GM13976 (cell line): ENCODE results near the gene RPA3.

Source experiments
- DNase-seq: peaks from one replicate; pipeline ENCODE4 v3.0.0; 2012; ENCODE audit warnings: low spot score
- in situ Hi-C: fragments of 300-500 bp; cut with MboI; formaldehyde crosslinking; loops from one replicate; pipeline ENCODE4 v1.12.0; 2022; ENCODE audit warnings: low sequenced_read_pairs, mixed read lengths, inconsistent platforms; ENCODE audit not compliant: unreplicated experiment
- TF ChIP-seq, protein P1 (sequence below): IDR thresholded peaks from 2 replicates; pipeline ENCODE4 v1.5.1; 2012; ENCODE audit warnings: borderline replicate concordance, mild to moderate bottlenecking; ENCODE audit not compliant: insufficient read depth; ENCODE audit errors: extremely low read depth, missing control alignments, control extremely low read depth

The RPA3 gene

DNA sequence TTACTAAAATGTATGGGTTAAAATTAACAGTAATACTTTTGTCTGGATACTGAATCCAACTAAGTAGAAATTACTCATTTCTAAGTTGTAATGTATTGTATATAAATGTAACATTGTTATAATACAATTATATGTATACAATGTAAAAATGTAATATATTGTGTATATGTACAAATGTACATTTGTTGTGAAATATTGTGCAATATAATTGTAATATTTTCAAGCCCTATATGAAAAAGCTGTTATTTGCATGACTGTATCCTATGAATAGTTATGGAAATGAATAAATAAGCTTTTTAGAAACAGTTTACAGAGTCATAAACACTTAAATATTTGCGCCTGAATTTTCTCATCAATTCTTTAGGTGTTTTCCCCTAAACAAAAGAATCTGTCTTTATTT lies 98.2 kb downstream of the RPA3 start:
- in situ Hi-C loops, result no loop called here
- TF ChIP-seq, protein P1, sequence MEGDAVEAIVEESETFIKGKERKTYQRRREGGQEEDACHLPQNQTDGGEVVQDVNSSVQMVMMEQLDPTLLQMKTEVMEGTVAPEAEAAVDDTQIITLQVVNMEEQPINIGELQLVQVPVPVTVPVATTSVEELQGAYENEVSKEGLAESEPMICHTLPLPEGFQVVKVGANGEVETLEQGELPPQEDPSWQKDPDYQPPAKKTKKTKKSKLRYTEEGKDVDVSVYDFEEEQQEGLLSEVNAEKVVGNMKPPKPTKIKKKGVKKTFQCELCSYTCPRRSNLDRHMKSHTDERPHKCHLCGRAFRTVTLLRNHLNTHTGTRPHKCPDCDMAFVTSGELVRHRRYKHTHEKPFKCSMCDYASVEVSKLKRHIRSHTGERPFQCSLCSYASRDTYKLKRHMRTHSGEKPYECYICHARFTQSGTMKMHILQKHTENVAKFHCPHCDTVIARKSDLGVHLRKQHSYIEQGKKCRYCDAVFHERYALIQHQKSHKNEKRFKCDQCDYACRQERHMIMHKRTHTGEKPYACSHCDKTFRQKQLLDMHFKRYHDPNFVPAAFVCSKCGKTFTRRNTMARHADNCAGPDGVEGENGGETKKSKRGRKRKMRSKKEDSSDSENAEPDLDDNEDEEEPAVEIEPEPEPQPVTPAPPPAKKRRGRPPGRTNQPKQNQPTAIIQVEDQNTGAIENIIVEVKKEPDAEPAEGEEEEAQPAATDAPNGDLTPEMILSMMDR, result no peak
- DNase-seq, result no peak

- TF ChIP-seq, protein P1, result no peak
- no peak for DNase-seq
- in situ Hi-C loops, result no loop called here
These were observed 100.0 kb downstream of the RPA3 start for GRCh38 chr7:7618410-7618809.

- TF ChIP-seq, protein P1, result no peak
- no peak for DNase-seq
- in situ Hi-C loops, result no loop called here
These were observed 100.9 kb downstream of the RPA3 start for GRCh38 chr7:7617550-7617949.

- in situ Hi-C loops, result no loop called here
- no peak for DNase-seq
These were observed 104.2 kb downstream of the RPA3 start for GRCh38 chr7:7614018-7614741.

DNA sequence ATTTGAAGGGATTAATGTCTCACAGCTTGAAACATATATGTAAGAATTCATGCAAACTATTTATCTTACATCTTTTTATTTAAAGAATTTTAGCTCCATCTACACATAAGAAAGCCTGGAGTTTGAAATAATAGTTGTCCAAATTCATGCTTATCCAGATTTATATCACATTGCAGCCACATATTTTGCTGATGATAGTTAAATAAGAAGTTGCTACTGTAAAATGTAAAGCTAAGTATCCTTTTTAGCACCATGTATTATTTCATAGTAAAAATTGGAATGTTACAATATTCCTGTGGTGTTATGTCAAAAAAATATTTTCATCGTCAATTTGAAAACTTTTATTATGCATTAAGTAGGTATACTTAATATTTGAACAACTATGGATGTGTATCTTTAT lies 105.2 kb downstream of the RPA3 start:
- DNase-seq, result no peak
- TF ChIP-seq, protein P1, result no peak
- in situ Hi-C loops, result no loop called here

More at GRCh38 chr7:7614018-7614741, 104.2 kb downstream of the RPA3 start:
- TF ChIP-seq, protein P1, result no peak

GRCh38 chr7:7612519-7612918 lies 105.9 kb downstream of the RPA3 start:
- in situ Hi-C loops, result no loop called here
- TF ChIP-seq, protein P1, result no peak
- no peak for DNase-seq
